Measurements from ENCODE around the gene EXD2.

The EXD2 gene

GRCh38 chr14:69235708-69236107 is 44.4 kb downstream of the EXD2 start:
- H2BK120ac ChIP-seq (ENCODE audit: insufficient read depth, low read length, poor library complexity), result no peak overlapping the region
- no peak overlapping the region for H2AFZ ChIP-seq (ENCODE audit: insufficient read depth, low read length, poor library complexity)
- H3K23ac ChIP-seq (ENCODE audit: low read length), result no peak overlapping the region
- H3K14ac ChIP-seq (ENCODE audit: low read length), result no peak overlapping the region
- no peak overlapping the region for H4K12ac ChIP-seq (ENCODE audit: low read depth, low read length)
- no peak overlapping the region for H3K4me2 ChIP-seq (ENCODE audit: low read length)
- no peaks in the 10 kb centered on the region for H3K27me3 ChIP-seq (ENCODE audit: insufficient read depth, low read length)
- no peak overlapping the region for H3K4me3 ChIP-seq (ENCODE audit: low read depth, low read length)
- H3K18ac ChIP-seq (ENCODE audit: low read length), result no peak overlapping the region
- no CpG with 5 or more reads among the region's 1 CpG for WGBS (ENCODE audit: extremely low coverage, insufficient coverage, insufficient read length)
- H3K79me2 ChIP-seq (ENCODE audit: control insufficient read depth, insufficient read depth, low read length, poor library complexity), result no peaks in the 10 kb centered on the region
- H3K27ac ChIP-seq (ENCODE audit: low read depth, low read length), result no peak overlapping the region
- H4K91ac ChIP-seq (ENCODE audit: low read depth, low read length), result no peak overlapping the region
- no peak for DNase-seq
- H3K9me3 ChIP-seq (ENCODE audit: insufficient read depth, low read depth, low read length), result no peaks in the 10 kb centered on the region
- no peak overlapping the region for H3K9ac ChIP-seq (ENCODE audit: low read length)
- no peak overlapping the region for H2AK5ac ChIP-seq (ENCODE audit: low read length)
- peaks cover 0 to 2% of the 10 kb centered on the region in 2 experiments for H3K4me1 ChIP-seq (ENCODE audit: control insufficient read depth in 1 of 2, insufficient read depth in 2 of 2, low read length in 2 of 2)
- no peak overlapping the region for H3K4ac ChIP-seq (ENCODE audit: low read depth, low read length)
- no peaks in the 10 kb centered on the region for H3K79me1 ChIP-seq (ENCODE audit: low read length)
- no peak overlapping the region for H4K8ac ChIP-seq (ENCODE audit: low read depth, low read length)
- no peak overlapping the region for H2BK5ac ChIP-seq (ENCODE audit: low read depth, low read length, poor library complexity)
- H2BK12ac ChIP-seq (ENCODE audit: low read length), result no peak overlapping the region
- peaks cover 9 to 20% of the 10 kb centered on the region in 2 experiments for H3K36me3 ChIP-seq (ENCODE audit: control insufficient read depth in 1 of 2, insufficient read depth in 2 of 2, low read length in 2 of 2)

- H3K79me1 ChIP-seq (ENCODE audit: low read length), result no peaks in the 10 kb centered on the region
- no peak overlapping the region for H3K4ac ChIP-seq (ENCODE audit: low read depth, low read length)
- no peak for DNase-seq
- no peak overlapping the region for H3K18ac ChIP-seq (ENCODE audit: low read length)
- no peak overlapping the region for H3K4me2 ChIP-seq (ENCODE audit: low read length)
- no peak overlapping the region for H3K23ac ChIP-seq (ENCODE audit: low read length)
- H3K79me2 ChIP-seq (ENCODE audit: control insufficient read depth, insufficient read depth, low read length, poor library complexity), result no peaks in the 10 kb centered on the region
- no peak overlapping the region for H2BK120ac ChIP-seq (ENCODE audit: insufficient read depth, low read length, poor library complexity)
- no peaks in the 10 kb centered on the region for H3K4me1 ChIP-seq (ENCODE audit: control insufficient read depth in 1 of 2, insufficient read depth in 2 of 2, low read length in 2 of 2)
- WGBS (ENCODE audit: extremely low coverage, insufficient coverage, insufficient read length), result no CpG with 5 or more reads among the region's 1 CpG
- no peak overlapping the region for H4K12ac ChIP-seq (ENCODE audit: low read depth, low read length)
- peaks cover 9 to 22% of the 10 kb centered on the region in 2 experiments for H3K36me3 ChIP-seq (ENCODE audit: control insufficient read depth in 1 of 2, insufficient read depth in 2 of 2, low read length in 2 of 2)
- no peak overlapping the region for H4K8ac ChIP-seq (ENCODE audit: low read depth, low read length)
- H2AK5ac ChIP-seq (ENCODE audit: low read length), result no peak overlapping the region
- H3K14ac ChIP-seq (ENCODE audit: low read length), result no peak overlapping the region
- H2BK12ac ChIP-seq (ENCODE audit: low read length), result no peak overlapping the region
- H3K27me3 ChIP-seq (ENCODE audit: insufficient read depth, low read length), result no peaks in the 10 kb centered on the region
- H3K9me3 ChIP-seq (ENCODE audit: insufficient read depth, low read depth, low read length), result no peaks in the 10 kb centered on the region
- H3K9ac ChIP-seq (ENCODE audit: low read length), result no peak overlapping the region
- no peak overlapping the region for H2AFZ ChIP-seq (ENCODE audit: insufficient read depth, low read length, poor library complexity)
- H2BK5ac ChIP-seq (ENCODE audit: low read depth, low read length, poor library complexity), result no peak overlapping the region
- no peak overlapping the region for H4K91ac ChIP-seq (ENCODE audit: low read depth, low read length)
- no peak overlapping the region for H3K27ac ChIP-seq (ENCODE audit: low read depth, low read length)
- no peak overlapping the region for H3K4me3 ChIP-seq (ENCODE audit: low read depth, low read length)
Measured at GRCh38 chr14:69237142-69237541, 45.8 kb downstream of the EXD2 start.

GRCh38 chr14:69237584-69237983 is 46.3 kb downstream of the EXD2 start:
- H3K4me1 ChIP-seq (ENCODE audit: control insufficient read depth in 1 of 2, insufficient read depth in 2 of 2, low read length in 2 of 2), result no peaks in the 10 kb centered on the region
- no peak overlapping the region for H3K4ac ChIP-seq (ENCODE audit: low read depth, low read length)
- WGBS (ENCODE audit: extremely low coverage, insufficient coverage, insufficient read length), result no CpG with 5 or more reads among the region's 12 CpGs
- H3K27ac ChIP-seq (ENCODE audit: low read depth, low read length), result no peak overlapping the region
- no peak overlapping the region for H2BK120ac ChIP-seq (ENCODE audit: insufficient read depth, low read length, poor library complexity)
- no peak overlapping the region for H4K12ac ChIP-seq (ENCODE audit: low read depth, low read length)
- DNase-seq, result no peak
- H3K18ac ChIP-seq (ENCODE audit: low read length), result no peak overlapping the region
- no peak overlapping the region for H3K4me2 ChIP-seq (ENCODE audit: low read length)
- no peaks in the 10 kb centered on the region for H3K79me2 ChIP-seq (ENCODE audit: control insufficient read depth, insufficient read depth, low read length, poor library complexity)
- no peak overlapping the region for H2AK5ac ChIP-seq (ENCODE audit: low read length)
- H2BK5ac ChIP-seq (ENCODE audit: low read depth, low read length, poor library complexity), result no peak overlapping the region
- H3K4me3 ChIP-seq (ENCODE audit: low read depth, low read length), result no peak overlapping the region
- H3K79me1 ChIP-seq (ENCODE audit: low read length), result no peaks in the 10 kb centered on the region
- no peak overlapping the region for H3K9ac ChIP-seq (ENCODE audit: low read length)
- no peak overlapping the region for H2AFZ ChIP-seq (ENCODE audit: insufficient read depth, low read length, poor library complexity)
- H3K9me3 ChIP-seq (ENCODE audit: insufficient read depth, low read depth, low read length), result no peaks in the 10 kb centered on the region
- no peak overlapping the region for H4K8ac ChIP-seq (ENCODE audit: low read depth, low read length)
- H3K14ac ChIP-seq (ENCODE audit: low read length), result no peak overlapping the region
- H4K91ac ChIP-seq (ENCODE audit: low read depth, low read length), result no peak overlapping the region
- no peaks in the 10 kb centered on the region for H3K27me3 ChIP-seq (ENCODE audit: insufficient read depth, low read length)
- H3K23ac ChIP-seq (ENCODE audit: low read length), result no peak overlapping the region
- peaks cover 9 to 22% of the 10 kb centered on the region in 2 experiments for H3K36me3 ChIP-seq (ENCODE audit: control insufficient read depth in 1 of 2, insufficient read depth in 2 of 2, low read length in 2 of 2)
- H2BK12ac ChIP-seq (ENCODE audit: low read length), result no peak overlapping the region

GRCh38 chr14:69238883-69239282 is 47.6 kb downstream of the EXD2 start:
- no peak overlapping the region for H3K23ac ChIP-seq (ENCODE audit: low read length)
- H3K4me3 ChIP-seq (ENCODE audit: low read depth, low read length), result no peak overlapping the region
- no peak overlapping the region for H2BK12ac ChIP-seq (ENCODE audit: low read length)
- H2AK5ac ChIP-seq (ENCODE audit: low read length), result no peak overlapping the region
- H3K18ac ChIP-seq (ENCODE audit: low read length), result no peak overlapping the region
- H2AFZ ChIP-seq (ENCODE audit: insufficient read depth, low read length, poor library complexity), result no peak overlapping the region
- no peaks in the 10 kb centered on the region for H3K9me3 ChIP-seq (ENCODE audit: insufficient read depth, low read depth, low read length)
- H3K4me2 ChIP-seq (ENCODE audit: low read length), result no peak overlapping the region
- no peak overlapping the region for H3K9ac ChIP-seq (ENCODE audit: low read length)
- no peak overlapping the region for H4K91ac ChIP-seq (ENCODE audit: low read depth, low read length)
- no peak overlapping the region for H3K4ac ChIP-seq (ENCODE audit: low read depth, low read length)
- no peak overlapping the region for H4K8ac ChIP-seq (ENCODE audit: low read depth, low read length)
- no peak for DNase-seq
- H3K27me3 ChIP-seq (ENCODE audit: insufficient read depth, low read length), result no peaks in the 10 kb centered on the region
- no peak overlapping the region for H3K14ac ChIP-seq (ENCODE audit: low read length)
- no peak overlapping the region for H3K27ac ChIP-seq (ENCODE audit: low read depth, low read length)
- H2BK5ac ChIP-seq (ENCODE audit: low read depth, low read length, poor library complexity), result no peak overlapping the region
- WGBS (ENCODE audit: extremely low coverage, insufficient coverage, insufficient read length), result no CpG with 5 or more reads among the region's 4 CpGs
- H3K79me2 ChIP-seq (ENCODE audit: control insufficient read depth, insufficient read depth, low read length, poor library complexity), result no peaks in the 10 kb centered on the region
- no peak overlapping the region for H2BK120ac ChIP-seq (ENCODE audit: insufficient read depth, low read length, poor library complexity)
- H4K12ac ChIP-seq (ENCODE audit: low read depth, low read length), result no peak overlapping the region
- peaks cover 9 to 22% of the 10 kb centered on the region in 2 experiments for H3K36me3 ChIP-seq (ENCODE audit: control insufficient read depth in 1 of 2, insufficient read depth in 2 of 2, low read length in 2 of 2)
- H3K4me1 ChIP-seq (ENCODE audit: control insufficient read depth in 1 of 2, insufficient read depth in 2 of 2, low read length in 2 of 2), result no peaks in the 10 kb centered on the region
- H3K79me1 ChIP-seq (ENCODE audit: low read length), result no peaks in the 10 kb centered on the region

Data from trophoblast cell (in vitro differentiated cells and primary cell).